ENCODE measurements around the gene PDE1C. TPM values are rescaled to one million over a fixed set of nuclear protein-coding genes. Genes with fewer than 3 reads are reported as not detected.

The PDE1C gene
- total and polyA plus RNA-seq, 2 donors (not counting 1 experiment from before 2014, with no cell fraction given): 0.52 TPM; not detected in 1

- H3K4me3 Mint-ChIP-seq: no peak overlapping the region
- Histone ChIP-seq H3K79me2 (ENCODE audit: control insufficient read depth, insufficient read depth, low read length) (no peaks in the 10 kb centered on the region), H2AFZ (ENCODE audit: insufficient read depth, low read depth, low read length, poor library complexity, severe bottlenecking) (no peak overlapping the region), H3K36me3 (replicated peaks in 1 of 2; ENCODE audit: control extremely low read depth in 1 of 2, control insufficient read depth in 1 of 2, extremely low read depth in 1 of 2, insufficient read depth in 2 of 2, low read length in 1 of 2) (no peaks in the 10 kb centered on the region), H3K9ac (ENCODE audit: low read length) (no peak overlapping the region), H3K4me2 (replicated peaks; ENCODE audit: low read depth, low read length, poor library complexity, severe bottlenecking) (no peak overlapping the region), H3K27ac (ENCODE audit: low read length in 2 of 2) (no peak overlapping the region), H4K20me1 (ENCODE audit: control insufficient read depth, insufficient read depth, low read length, poor library complexity, severe bottlenecking) (no peaks in the 10 kb centered on the region), H3K9me3 (ENCODE audit: control extremely low read depth in 1 of 3, control insufficient read depth in 2 of 3, insufficient read depth in 1 of 3, low read length in 2 of 3) (no peaks in the 10 kb centered on the region), H3K4me3 (ENCODE audit: control extremely low read depth in 1 of 5, extremely low read depth in 1 of 5, insufficient read depth in 1 of 5, low read depth in 2 of 5, low read length in 4 of 5) (no peak overlapping the region), H3K27me3 (replicated peaks in 1 of 4; ENCODE audit: control extremely low read depth in 1 of 4, control insufficient read depth in 3 of 4, insufficient read depth in 4 of 4, low read length in 3 of 4) (no peaks in the 10 kb centered on the region), H3K4me1 (ENCODE audit: control insufficient read depth in 2 of 2, insufficient read depth in 2 of 2, low read length in 2 of 2) (no peaks in the 10 kb centered on the region)
- 96% methylated on average over 6 of the region's 14 CpGs for WGBS (ENCODE audit: insufficient coverage)
- no peaks in the 10 kb centered on the region for H3K4me1 Mint-ChIP-seq
- no peaks in the 10 kb centered on the region for H3K9me3 Mint-ChIP-seq (ENCODE audit: insufficient read depth)
- no peaks in the 10 kb centered on the region for H3K27me3 Mint-ChIP-seq
- no peak for ATAC-seq (ENCODE audit: low read depth)
- DNase-seq: no peak
- H3K27ac Mint-ChIP-seq: no peak overlapping the region
- ChIA-PET CTCF (no interaction called here), POLR2A (no interaction called here)
- intact Hi-C loops (cut with micrococcal nuclease): no loop called here
- TF ChIP-seq EZH2 (IDR thresholded peaks at IDR 0.05; ENCODE audit: borderline replicate concordance, insufficient read depth, low read depth, low read length, poor library complexity, severe bottlenecking) (no peak), CTCF (IDR thresholded peaks at IDR 0.05) (no peak)
Measured at GRCh38 chr7:31899356-31899927, 170.8 kb downstream of the PDE1C start.

GRCh38 chr7:31896925-31897324 lies 173.3 kb downstream of the PDE1C start:
- intact Hi-C loops (cut with micrococcal nuclease): no loop called here
- Mint-ChIP-seq H3K4me1 (no peaks in the 10 kb centered on the region), H3K27me3 (no peaks in the 10 kb centered on the region), H3K27ac (no peak overlapping the region), H3K4me3 (no peak overlapping the region), H3K9me3 (ENCODE audit: insufficient read depth) (no peaks in the 10 kb centered on the region)
- Histone ChIP-seq H3K36me3 (replicated peaks in 1 of 2; ENCODE audit: control extremely low read depth in 1 of 2, control insufficient read depth in 1 of 2, extremely low read depth in 1 of 2, insufficient read depth in 2 of 2, low read length in 1 of 2) (no peaks in the 10 kb centered on the region), H3K79me2 (ENCODE audit: control insufficient read depth, insufficient read depth, low read length) (no peaks in the 10 kb centered on the region), H3K4me2 (replicated peaks; ENCODE audit: low read depth, low read length, poor library complexity, severe bottlenecking) (no peak overlapping the region), H4K20me1 (ENCODE audit: control insufficient read depth, insufficient read depth, low read length, poor library complexity, severe bottlenecking) (no peaks in the 10 kb centered on the region), H3K27me3 (replicated peaks in 1 of 4; ENCODE audit: control extremely low read depth in 1 of 4, control insufficient read depth in 3 of 4, insufficient read depth in 4 of 4, low read length in 3 of 4) (no peaks in the 10 kb centered on the region), H3K9me3 (ENCODE audit: control extremely low read depth in 1 of 3, control insufficient read depth in 2 of 3, insufficient read depth in 1 of 3, low read length in 2 of 3) (no peaks in the 10 kb centered on the region), H3K9ac (ENCODE audit: low read length) (no peak overlapping the region), H3K27ac (ENCODE audit: low read length in 2 of 2) (no peak overlapping the region), H3K4me1 (ENCODE audit: control insufficient read depth in 2 of 2, insufficient read depth in 2 of 2, low read length in 2 of 2) (no peaks in the 10 kb centered on the region), H3K4me3 (ENCODE audit: control extremely low read depth in 1 of 5, extremely low read depth in 1 of 5, insufficient read depth in 1 of 5, low read depth in 2 of 5, low read length in 4 of 5) (no peak overlapping the region), H2AFZ (ENCODE audit: insufficient read depth, low read depth, low read length, poor library complexity, severe bottlenecking) (no peak overlapping the region)
- no peak for ATAC-seq (ENCODE audit: low read depth)
- no peak for TF ChIP-seq EZH2 (IDR thresholded peaks at IDR 0.05; ENCODE audit: borderline replicate concordance, insufficient read depth, low read depth, low read length, poor library complexity, severe bottlenecking)
- TF ChIP-seq CTCF (IDR thresholded peaks at IDR 0.05): no peak
- WGBS (ENCODE audit: insufficient coverage): 86% methylated on average over 4 of the region's 6 CpGs
- no peak for DNase-seq
- ChIA-PET POLR2A (no interaction called here), CTCF (no interaction called here)
